ENCODE results near the gene IL6.
"Not testable (repeated sequence)": the region's sequence is repeated elsewhere in the genome, so short reads cannot be mapped to it uniquely, and the experiment has no call there.

The IL6 gene

GRCh38 chr7:22726907-22727713 lies at the start of gene IL6:
Gene IL6 (plus strand): TSS chr7:22727200. CDS start chr7:22727263, 63 bp downstream.
- peak; percentile 99 for DNase-seq
- in situ Hi-C loops (cut with HindIII; ENCODE audit: low pct_ligation_motif_present, low pct_unique_long_range_greater_than_20kb, low sequenced_read_pairs) = loop anchor here (25.0 kb wide), 1 partner anchor 165 kb away; no protein-coding TSS in a partner anchor

DNA sequence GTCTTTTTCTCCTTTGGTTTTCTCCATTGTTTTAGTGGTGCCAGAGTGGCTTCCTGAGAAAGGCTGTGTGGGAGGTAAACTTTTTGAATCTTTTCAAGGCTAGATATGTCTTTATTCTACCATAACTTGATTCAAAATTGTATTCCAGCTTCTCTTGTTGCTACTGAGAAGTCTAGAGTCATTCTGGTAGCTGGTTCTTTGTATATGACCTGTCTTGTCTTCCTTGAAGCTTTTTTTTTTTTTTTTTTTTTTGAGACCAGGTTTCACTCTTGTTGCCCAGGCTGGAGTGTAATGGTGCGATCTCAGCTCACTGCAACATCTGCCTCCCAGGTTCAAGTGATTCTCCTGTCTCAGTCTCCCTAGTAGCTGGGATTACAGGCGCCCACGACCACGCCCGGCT lies 49.7 kb upstream of the IL6 start:
- in situ Hi-C loops (cut with HindIII; ENCODE audit: low pct_ligation_motif_present, low pct_unique_long_range_greater_than_20kb, low sequenced_read_pairs) = not testable (repeated sequence)

DNA sequence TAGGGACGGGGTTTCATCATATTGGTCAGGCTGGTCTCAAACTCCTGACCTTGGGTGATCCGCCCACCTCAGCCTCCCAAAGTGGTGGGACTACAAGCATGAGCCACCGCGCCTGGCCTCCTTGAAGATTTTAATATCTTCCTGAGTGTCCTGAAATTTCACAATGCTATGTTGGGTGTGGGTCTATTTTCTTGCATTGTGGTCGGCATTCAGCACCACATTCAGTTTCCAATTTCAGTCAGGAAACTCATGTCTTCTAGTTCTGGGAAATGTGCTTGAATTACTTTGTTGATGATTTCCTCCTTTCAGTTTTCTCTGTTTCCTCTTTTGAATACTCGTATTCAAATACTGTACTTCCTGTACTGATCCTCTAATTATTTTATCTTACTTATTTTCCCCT lies 49.3 kb upstream of the IL6 start:
- no peak for DNase-seq
- in situ Hi-C loops (cut with HindIII; ENCODE audit: low pct_ligation_motif_present, low pct_unique_long_range_greater_than_20kb, low sequenced_read_pairs) = no loop called here

More for the DNA sequence above, 49.7 kb upstream of the IL6 start:
- not testable (repeated sequence) for DNase-seq

DNA sequence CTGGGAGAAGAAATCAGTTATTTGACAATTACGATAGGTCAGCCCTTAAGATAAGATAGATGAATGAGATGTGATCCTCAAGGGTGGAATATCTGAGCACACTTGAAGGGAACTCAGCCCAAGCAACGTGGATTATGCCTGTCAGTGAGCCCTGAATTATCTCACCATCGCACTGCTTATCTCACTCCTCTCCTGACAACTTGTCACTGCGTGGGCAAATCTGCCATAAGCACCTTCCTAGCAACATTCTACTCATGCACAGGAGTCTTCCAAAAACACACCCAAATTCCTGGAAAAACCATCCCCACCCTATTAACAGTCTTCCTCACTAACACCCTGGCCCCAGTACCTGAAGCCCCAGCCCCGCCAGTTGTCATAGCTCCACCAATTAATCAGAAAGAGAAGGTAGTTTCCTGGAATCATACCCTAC lies 46.5 kb upstream of the IL6 start:
- in situ Hi-C loops (cut with HindIII; ENCODE audit: low pct_ligation_motif_present, low pct_unique_long_range_greater_than_20kb, low sequenced_read_pairs) = no loop called here
- no peak for DNase-seq

- no peak for DNase-seq
- in situ Hi-C loops (cut with HindIII; ENCODE audit: low pct_ligation_motif_present, low pct_unique_long_range_greater_than_20kb, low sequenced_read_pairs) = no loop called here
Measured at GRCh38 chr7:22681312-22681711, 45.7 kb upstream of the IL6 start.

- no peak for DNase-seq
- in situ Hi-C loops (cut with HindIII; ENCODE audit: low pct_ligation_motif_present, low pct_unique_long_range_greater_than_20kb, low sequenced_read_pairs) = no loop called here
Measured at GRCh38 chr7:22681852-22682657, 44.9 kb upstream of the IL6 start.

DNA sequence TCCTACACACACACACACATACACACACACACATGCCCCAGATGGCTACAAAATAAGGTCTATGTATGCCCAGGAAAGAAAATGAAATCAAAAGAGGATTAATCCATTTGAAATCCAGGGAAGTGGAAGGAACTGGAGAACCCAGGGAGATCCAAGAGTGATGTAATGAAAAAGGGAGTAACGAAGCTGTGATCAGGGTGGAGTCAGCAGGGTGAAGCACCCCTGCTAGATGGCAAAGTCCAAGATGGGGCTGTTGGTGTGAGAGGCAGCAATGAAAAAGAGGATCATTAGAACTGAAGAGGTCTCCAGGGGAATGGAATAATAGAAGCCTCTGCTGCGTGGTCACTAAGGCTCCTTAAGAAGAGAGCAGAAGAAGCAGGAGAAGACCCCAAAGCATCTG lies 43.6 kb upstream of the IL6 start:
- DNase-seq = no peak

GRCh38 chr7:22686620-22687019 lies 40.4 kb upstream of the IL6 start:
- in situ Hi-C loops (cut with HindIII; ENCODE audit: low pct_ligation_motif_present, low pct_unique_long_range_greater_than_20kb, low sequenced_read_pairs) = no loop called here
- no peak for DNase-seq

More for the DNA sequence above, 43.6 kb upstream of the IL6 start:
- in situ Hi-C loops (cut with HindIII; ENCODE audit: low pct_ligation_motif_present, low pct_unique_long_range_greater_than_20kb, low sequenced_read_pairs) = no loop called here

- DNase-seq = no peak
- in situ Hi-C loops (cut with HindIII; ENCODE audit: low pct_ligation_motif_present, low pct_unique_long_range_greater_than_20kb, low sequenced_read_pairs) = no loop called here
Measured at GRCh38 chr7:22688084-22688483, 38.9 kb upstream of the IL6 start.

DNA sequence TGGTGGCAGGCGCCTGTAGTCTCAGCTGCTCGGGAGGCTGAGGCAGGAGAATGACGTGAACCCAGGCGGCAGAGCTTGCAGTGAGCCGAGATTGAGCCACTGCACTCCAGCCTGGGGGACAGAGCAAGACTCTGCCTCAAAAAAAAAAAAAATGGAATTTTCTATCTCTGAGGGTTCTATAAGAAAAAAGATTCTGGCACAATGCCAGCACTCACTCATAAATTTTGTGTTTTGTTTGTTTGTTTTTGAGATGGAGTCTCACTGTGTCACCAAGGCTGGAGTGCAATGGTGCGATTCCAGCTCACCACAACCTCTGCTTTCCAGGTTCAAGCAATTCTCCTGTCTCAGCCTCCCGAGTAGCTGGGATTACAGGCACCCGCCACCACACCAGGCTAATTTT lies 38.1 kb upstream of the IL6 start:
- DNase-seq = not testable (repeated sequence)

DNA sequence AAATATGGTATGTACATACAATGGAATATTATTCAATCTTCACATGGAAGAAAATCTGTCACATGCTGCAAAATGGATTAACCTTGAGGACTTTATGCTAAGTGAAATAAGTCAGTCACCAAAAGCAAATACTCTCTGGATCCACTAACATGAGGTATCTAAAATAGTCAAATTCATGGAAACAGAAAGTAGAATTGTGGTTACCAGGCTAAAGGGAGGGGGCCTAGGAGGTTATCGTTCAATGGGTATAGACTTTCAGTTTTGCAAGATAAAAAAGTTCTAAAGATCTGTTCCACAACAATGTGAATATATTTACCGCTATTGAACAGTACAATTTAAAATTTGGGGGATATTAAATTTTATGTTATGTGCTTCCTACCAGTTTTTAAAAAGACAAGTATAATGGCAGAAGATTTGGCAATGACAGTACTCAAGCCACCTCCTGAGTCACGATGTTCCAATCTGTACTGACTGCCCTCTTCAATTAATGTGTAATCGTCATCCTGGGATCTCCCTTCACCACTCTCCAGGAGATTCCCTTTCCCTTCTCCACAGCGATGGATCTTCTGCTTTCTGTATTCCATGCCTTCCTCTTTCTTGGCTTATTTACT lies 32.3 kb upstream of the IL6 start:
- DNase-seq = no peak
- in situ Hi-C loops (cut with HindIII; ENCODE audit: low pct_ligation_motif_present, low pct_unique_long_range_greater_than_20kb, low sequenced_read_pairs) = no loop called here

More for the DNA sequence above, 38.1 kb upstream of the IL6 start:
- in situ Hi-C loops (cut with HindIII; ENCODE audit: low pct_ligation_motif_present, low pct_unique_long_range_greater_than_20kb, low sequenced_read_pairs) = not testable (repeated sequence)

DNA sequence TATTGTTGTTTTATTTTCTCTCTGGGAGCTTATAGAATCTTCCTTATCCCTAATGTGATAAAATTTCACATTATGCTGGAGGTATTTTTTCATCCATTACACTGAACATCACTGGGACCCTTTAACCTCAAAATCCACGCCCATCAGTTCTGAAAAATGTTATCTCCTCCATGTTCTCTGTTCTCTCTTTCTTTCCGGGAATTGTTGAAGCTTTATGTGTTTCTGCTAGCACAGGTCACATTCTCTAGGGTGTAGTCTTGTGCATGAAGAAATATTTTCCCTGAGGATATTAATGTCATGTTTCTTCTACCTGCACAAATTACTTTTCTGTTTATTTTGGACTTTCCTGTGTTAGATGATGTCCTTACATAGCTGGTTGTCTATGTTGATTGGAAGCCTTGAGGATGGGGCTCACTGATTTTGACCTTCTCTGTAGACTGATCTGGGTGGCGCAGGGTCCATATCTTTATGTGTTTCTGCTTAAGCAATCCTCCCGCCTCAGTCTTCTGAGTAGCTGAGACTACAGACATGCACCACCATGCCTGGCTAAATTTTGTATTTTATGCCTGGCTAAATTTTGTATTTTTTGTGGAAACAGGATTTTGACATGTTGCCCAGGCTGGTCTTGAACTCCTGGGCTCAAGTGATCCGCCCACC lies 31.4 kb upstream of the IL6 start:
- in situ Hi-C loops (cut with HindIII; ENCODE audit: low pct_ligation_motif_present, low pct_unique_long_range_greater_than_20kb, low sequenced_read_pairs) = no loop called here
- DNase-seq = no peak

GRCh38 chr7:22696541-22697228 lies 30.3 kb upstream of the IL6 start:
- DNase-seq = no peak
- in situ Hi-C loops (cut with HindIII; ENCODE audit: low pct_ligation_motif_present, low pct_unique_long_range_greater_than_20kb, low sequenced_read_pairs) = no loop called here

DNA sequence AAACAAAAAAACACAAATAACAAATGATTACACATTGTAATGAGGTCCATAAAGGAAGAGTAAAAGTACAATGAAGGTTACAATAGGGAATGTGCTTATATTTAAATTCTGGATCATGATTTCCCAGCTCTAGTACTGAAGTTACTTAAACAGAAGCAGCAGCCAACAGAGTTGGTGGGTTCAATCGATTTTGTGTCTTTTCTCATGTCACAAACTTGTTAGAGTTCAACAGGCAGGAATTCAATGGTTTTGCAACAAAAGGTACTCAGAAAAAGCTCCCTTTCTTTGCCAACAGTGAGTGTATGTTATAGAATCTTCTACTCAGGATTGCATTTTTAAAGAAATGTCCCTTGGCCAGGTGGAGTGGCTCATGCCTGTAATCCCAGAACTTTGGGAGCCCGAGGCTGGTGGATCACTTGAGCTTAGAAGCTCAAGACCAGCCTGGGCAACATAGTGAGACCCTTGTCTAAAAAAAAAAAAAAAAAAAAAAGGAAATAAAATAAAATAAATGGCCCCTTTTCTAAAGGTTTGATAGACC lies 29.6 kb upstream of the IL6 start:
- DNase-seq = no peak
- in situ Hi-C loops (cut with HindIII; ENCODE audit: low pct_ligation_motif_present, low pct_unique_long_range_greater_than_20kb, low sequenced_read_pairs) = no loop called here

GRCh38 chr7:22697876-22698606 lies 29.0 kb upstream of the IL6 start:
- in situ Hi-C loops (cut with HindIII; ENCODE audit: low pct_ligation_motif_present, low pct_unique_long_range_greater_than_20kb, low sequenced_read_pairs) = no loop called here
- no peak for DNase-seq

DNA sequence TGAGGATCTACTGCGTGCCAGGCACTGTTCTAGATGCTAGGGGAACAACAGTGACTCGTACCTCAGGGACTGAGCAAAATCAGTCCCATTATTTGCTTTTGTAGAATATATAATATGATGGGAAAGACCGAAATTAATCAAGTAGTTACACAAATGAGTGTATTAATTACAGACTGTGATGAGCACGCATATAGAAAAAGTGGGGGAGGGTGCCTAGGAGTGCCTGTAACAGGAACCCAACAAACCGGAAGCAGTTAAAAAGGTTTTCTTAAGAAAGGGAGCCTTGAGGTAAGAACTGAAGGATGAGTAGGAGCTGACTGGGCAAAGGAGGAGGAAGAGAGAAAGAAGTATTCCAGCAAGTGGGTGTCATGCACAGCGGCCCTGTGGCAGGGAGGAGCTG lies 28.2 kb upstream of the IL6 start:
- in situ Hi-C loops (cut with HindIII; ENCODE audit: low pct_ligation_motif_present, low pct_unique_long_range_greater_than_20kb, low sequenced_read_pairs) = no loop called here
- DNase-seq = no peak

- DNase-seq = no peak
- in situ Hi-C loops (cut with HindIII; ENCODE audit: low pct_ligation_motif_present, low pct_unique_long_range_greater_than_20kb, low sequenced_read_pairs) = no loop called here
Measured at GRCh38 chr7:22700559-22701002, 26.4 kb upstream of the IL6 start.

All from ACHN (cell line).